ENCODE data around the gene RAD51B.

DNA sequence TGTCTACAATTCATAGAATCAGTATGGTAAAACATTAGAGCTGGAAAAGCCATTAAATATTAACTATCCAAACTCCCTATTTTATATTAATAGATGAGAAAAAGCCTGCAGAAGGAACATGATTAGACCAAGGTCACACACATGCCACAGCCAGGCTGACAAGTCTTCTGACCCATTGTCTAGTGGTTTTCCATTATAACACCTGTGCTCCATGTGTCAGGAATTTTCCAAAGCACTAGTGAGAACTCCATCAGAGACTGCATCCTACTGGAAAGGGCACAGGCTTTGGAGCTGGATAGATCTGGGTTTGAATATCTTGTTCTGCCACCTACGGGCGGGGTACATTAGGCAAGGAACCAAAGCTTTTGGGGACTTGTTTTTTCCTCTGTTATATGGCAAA, 325.5 kb downstream of the RAD51B start:
- TF ChIP-seq EZH2 (IDR thresholded peaks at IDR 0.05) (no peak), POLR2AphosphoS5 (IDR thresholded peaks at IDR 0.05; ENCODE audit: borderline replicate concordance, low read depth, low read length) (no peak)
